ENCODE data around the gene TBC1D22B.

Gene TBC1D22B

DNA sequence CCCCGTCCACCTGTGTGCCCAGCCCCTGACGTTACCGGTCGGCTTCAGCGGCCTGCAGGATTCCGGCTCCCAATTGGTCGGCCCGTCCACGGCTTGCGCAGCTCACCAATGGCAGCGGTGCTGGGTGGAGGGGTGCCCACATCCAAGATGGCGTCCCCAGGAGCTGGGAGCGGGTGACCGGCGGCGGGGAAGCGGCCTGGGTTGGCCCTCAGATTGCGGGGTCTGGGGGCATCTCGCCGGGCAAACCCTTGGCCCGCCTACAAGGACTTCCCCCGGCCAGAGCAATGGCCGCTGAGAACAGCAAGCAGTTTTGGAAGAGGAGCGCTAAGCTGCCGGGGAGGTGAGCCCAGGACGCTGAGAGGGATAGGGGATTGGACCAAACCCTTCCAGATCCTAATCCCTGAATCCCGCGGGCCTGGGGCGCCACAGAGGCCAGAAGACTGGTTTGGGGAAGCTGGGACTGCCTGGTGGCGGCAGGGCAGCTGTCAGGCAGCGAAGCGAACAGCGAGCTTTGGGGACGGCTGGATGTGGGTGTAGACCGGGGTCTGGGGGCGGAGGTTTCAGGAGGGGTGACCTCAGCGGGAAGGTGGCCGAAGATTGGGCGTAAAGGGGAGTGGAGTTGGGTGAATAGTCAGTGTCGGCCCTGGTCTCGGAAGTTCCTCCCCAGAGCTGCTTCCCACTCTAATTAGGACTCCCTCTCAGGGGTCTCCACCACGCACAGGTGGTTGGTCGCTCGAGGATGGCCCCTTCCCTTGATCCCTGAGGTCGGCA lies at the start of gene TBC1D22B, which contains the start of gene TMEM217:
TBC1D22B (plus strand) TSS at position 139 of the 771 bp plus-strand sequence; CDS start at position 285, 146 bp downstream.
TMEM217 (minus strand) TSS at position 511 of the 771 bp plus-strand sequence. CDS start 39,114 bp downstream, outside the sequence.
- peak within 1 kb of the TSS; percentile 94 for H3K4me3 ChIP-seq (ENCODE audit: low read depth, low read length)

DNA sequence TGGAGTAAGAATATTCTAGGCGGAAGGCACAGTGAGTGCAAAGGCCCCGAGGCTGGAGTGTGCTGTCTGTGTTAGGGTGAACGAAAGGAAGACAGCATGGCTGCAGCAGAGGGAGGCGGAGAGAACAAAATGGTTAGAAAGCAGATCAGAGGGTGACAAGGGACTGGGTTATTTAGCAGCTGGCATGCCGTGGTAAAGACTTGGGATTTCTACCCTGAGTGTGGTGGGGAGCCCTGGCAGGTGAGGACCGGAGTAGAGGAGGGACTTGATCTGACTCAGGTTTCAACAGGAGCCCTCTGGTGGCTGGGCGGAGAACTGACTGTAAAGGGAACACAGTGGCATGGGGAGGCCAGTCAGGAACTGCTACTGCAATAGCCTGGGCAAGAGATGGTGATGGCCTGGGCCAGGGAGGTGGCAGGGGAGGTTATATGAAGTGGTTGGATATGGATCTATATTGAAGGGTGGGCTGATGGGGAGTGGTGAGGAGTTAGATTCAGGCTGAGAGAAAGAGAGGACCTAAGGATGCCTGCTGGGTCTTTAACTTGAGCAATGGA lies 49.6 kb upstream of the TBC1D22B start:
- H3K4me3 ChIP-seq (ENCODE audit: low read depth, low read length), result no peak overlapping the region

DNA sequence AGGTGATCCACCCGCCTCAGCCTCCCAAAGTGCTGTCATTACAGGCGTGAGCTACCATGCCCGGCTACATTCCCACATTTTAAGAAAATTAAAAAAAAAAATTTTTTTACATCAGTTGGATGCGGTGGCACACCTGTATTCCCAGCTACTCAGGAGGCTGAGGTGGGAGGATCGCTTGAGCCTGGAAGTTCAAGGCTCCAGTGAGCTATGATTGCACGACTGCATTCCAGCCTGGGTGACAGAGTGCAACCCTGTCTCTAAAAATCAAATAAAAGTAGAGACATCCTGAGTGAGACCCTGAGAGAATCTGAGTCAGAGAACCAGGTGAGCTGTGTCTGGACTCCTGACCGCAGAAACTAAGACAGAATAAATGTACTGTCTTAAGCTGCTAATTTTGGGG lies 48.8 kb upstream of the TBC1D22B start:
- no peak overlapping the region for H3K4me3 ChIP-seq (ENCODE audit: low read depth, low read length)

DNA sequence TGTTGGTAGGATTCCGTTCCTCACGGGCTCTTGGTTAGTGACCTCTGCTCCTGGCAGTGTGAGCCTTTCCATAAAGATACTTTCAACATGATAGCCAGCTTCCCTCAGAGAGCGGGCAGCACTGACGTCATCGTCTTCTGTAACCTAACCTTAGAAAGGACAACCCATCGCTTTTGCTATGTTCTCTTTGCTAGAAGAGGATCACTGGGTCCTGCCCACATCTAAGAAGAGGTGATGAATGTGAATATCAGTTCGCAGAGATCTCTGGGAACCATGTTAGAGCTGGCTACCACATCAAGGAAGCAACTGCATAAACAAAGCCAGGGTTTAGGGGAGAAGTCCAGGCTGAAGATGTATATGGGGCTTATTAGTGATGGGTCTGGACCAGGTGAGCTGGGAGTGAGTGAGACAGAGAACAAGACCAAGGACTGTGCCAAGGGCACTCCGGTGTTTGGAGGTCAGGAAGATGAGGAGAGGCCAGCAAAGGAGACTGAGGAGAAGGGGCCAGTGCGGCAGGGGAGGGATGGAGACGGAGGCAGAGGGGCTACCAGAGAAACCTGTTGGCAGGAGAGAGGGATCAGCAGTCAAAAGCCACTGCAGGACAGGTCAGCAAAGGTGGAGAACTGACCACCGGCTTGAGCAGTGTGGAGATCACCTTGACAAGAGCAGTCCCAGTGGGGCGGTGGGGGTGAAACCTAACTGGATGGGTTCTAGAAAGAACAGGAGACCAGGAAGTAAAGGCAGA lies 47.9 kb upstream of the TBC1D22B start:
- no peak overlapping the region for H3K4me3 ChIP-seq (ENCODE audit: low read depth, low read length)

DNA sequence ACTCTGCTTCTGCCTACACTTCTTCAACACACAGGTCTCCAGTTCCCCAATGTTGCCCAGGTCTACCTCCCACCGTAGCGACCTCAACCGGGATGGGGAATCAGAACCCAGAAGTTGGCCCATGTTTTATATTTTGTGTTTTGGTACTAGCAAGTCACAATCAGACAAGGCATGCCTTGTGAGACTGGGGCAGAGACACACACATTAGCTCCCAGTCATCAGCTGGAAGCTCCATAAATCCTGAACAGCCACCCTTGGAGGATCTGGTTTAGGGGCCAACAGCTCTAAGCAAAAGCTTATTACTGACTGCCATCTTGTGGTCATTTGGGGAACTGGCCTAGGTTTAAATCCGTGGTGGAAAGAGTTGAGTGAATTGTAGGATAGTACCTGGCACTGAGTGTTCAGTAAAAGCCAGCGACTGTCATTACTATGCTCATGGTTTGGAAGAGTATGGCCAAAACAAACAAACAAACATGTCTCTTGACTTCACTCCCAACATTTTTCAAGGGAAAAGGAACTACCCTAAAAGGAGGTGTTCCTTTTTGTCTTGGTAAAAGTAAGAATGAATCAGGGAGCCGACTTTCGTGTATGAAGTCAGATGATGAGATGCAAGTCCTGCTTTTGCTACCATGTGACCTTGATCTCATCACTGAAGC lies 47.1 kb upstream of the TBC1D22B start:
- H3K4me3 ChIP-seq (ENCODE audit: low read depth, low read length), result no peak overlapping the region

DNA sequence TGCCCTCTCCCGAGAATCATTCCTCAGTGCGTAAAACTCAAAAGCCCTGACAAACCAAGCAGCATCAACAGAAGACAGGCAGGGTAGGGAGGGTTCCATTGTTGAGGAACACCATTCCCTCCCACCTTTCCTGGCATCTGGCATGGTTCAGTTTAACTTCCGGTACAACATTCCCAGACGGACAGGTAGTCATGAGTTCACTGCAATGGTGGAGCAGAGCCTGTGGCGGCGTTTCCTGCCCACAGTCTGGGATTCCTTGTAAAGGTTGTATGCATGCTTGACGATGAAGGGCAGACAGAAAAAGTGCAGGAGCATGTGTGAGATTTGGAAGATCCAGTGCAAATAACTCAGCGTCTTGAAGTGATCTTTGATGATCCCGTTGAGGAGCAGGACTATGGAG lies 45.3 kb upstream of the TBC1D22B start:
- no peak overlapping the region for H3K4me3 ChIP-seq (ENCODE audit: low read depth, low read length)

GRCh38 chr6:37218061-37218460 lies 39.5 kb upstream of the TBC1D22B start:
- no peak overlapping the region for H3K4me3 ChIP-seq (ENCODE audit: low read depth, low read length)

GRCh38 chr6:37218511-37218910 lies 39.1 kb upstream of the TBC1D22B start:
- H3K4me3 ChIP-seq (ENCODE audit: low read depth, low read length), result no peak overlapping the region

- peak overlapping the region; percentile 66 for H3K4me3 ChIP-seq (ENCODE audit: low read depth, low read length)
Observed at GRCh38 chr6:37221585-37222124, 35.9 kb upstream of the TBC1D22B start.

GRCh38 chr6:37222125-37222967 lies 35.2 kb upstream of the TBC1D22B start:
- peak overlapping the region; percentile 66 for H3K4me3 ChIP-seq (ENCODE audit: low read depth, low read length)

DNA sequence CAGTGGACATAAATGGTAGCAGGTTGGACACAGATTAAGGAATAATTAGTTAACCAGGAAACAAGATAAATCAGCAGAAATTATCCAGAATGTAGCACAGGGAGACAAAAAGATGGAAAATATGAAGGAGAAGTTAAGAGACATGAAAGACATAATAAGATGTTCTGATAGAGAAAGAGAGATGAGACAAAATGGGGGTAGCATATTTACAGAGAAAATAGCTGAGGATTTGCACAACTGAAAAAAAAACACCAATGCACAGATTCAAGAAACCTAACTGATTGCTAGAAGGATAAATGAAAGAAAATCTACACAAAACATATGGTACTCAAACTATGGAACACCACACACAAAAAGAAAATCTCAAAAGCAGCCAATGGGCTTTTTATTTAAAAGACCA lies 34.6 kb upstream of the TBC1D22B start:
- no peak overlapping the region for H3K4me3 ChIP-seq (ENCODE audit: low read depth, low read length)

DNA sequence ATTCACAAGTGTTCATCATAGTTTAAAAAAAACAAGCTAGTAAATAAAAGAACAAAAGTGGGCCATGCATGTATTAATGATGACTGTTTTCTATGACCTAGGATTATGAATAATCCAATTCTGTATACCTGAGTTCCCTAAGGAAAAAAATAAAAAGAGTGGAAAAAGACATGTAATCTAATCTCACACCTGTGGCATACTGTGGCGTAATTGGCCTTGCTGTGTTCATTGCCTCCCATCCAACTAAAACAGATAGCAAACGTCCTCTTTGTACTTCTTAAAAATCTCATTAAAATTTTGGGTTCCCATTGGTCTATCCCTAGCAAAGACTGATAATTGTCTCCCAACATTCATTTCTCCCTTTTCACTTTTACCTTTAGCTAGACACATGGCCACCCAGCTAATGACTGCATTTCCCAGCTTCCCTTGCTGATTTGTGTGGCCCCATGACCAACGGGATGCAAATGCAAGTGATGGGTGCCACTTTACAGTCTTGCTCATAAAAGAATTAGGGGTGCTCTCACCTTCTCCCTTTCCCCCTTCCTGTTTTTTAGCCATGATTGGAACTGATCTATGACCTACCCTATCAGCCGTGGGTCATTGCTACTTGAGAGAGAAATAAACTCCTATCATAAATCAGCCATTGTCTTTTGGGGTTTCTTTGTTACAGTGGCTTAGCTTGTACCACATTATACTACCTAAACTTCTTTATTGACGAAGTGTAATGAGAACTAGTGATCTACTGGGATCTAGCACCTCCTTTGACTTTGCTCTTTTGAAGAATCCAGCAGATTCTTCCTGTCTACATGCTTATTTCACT lies 32.0 kb upstream of the TBC1D22B start:
- H3K4me3 ChIP-seq (ENCODE audit: low read depth, low read length), result no peak overlapping the region

- no peak overlapping the region for H3K4me3 ChIP-seq (ENCODE audit: low read depth, low read length)
Observed at GRCh38 chr6:37230104-37230503, 27.5 kb upstream of the TBC1D22B start.

GRCh38 chr6:37232430-37233017 lies 25.0 kb upstream of the TBC1D22B start:
- H3K4me3 ChIP-seq (ENCODE audit: low read depth, low read length), result no peak overlapping the region

GRCh38 chr6:37233541-37233940 lies 24.0 kb upstream of the TBC1D22B start:
- no peak overlapping the region for H3K4me3 ChIP-seq (ENCODE audit: low read depth, low read length)

- H3K4me3 ChIP-seq (ENCODE audit: low read depth, low read length), result no peak overlapping the region
Observed at GRCh38 chr6:37236921-37237320, 20.7 kb upstream of the TBC1D22B start.

DNA sequence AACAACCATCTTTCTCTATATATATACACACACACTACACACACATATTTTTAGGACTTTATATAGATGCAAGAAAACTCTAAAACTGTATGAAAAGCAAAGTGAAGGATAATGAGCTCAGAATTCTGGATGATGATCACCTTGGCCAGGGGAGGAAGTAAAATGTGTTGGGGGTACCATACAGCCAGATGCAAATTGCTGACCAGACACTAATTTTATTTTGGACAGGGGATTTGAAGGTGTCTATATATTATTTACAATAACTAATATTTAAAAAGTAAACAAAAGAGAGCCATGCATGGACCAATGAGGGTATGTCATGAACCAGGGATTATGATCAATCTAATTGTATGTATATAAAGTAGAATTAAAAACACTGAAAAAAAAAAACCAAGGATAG lies 19.8 kb upstream of the TBC1D22B start:
- no peak overlapping the region for H3K4me3 ChIP-seq (ENCODE audit: low read depth, low read length)

DNA sequence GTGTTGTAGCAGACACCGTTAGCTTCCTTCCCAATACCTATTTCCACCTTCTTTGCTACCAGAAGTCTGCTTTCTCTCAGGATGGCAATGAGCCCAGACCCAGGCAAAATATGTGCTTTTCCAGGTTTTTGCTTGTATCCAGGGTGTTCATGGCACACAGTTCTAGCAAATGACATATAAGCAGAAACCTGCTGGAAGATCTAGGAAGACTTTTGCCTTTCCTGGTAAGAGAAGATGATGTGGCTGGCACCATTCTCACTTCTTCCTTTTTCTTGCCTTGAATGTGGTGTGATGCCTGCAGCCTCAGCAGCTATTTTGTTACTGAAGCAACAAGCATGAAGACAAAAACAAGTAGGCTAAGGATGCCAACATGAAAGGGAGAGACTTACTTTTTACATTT lies 19.2 kb upstream of the TBC1D22B start:
- no peak overlapping the region for H3K4me3 ChIP-seq (ENCODE audit: low read depth, low read length)

DNA sequence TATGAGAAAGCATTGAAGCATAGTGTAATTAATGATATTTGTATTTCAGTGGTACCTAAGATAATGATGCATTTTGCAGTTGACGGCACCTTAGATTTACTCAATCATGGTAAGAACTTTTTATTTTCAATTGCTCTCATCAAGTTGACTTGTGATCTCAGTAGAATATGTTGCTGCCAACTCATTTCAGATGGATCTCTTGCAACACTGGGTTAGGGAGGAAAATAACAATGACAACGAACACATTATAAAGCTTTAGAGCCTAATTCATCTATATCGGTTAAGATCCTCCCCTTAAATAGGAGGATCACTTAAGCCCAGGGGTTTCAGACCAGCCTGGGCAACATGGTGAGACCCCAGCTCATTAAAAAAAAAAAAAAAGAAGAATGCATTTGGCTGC lies 18.0 kb upstream of the TBC1D22B start:
- H3K4me3 ChIP-seq (ENCODE audit: low read depth, low read length), result no peak overlapping the region
